HFFc6 (cell line): Measurements from ENCODE around the gene HNMT. TPM values are rescaled to one million over a fixed set of nuclear protein-coding genes. Genes with fewer than 3 reads are reported as not detected.

Experiments
- DNase-seq: peaks from one replicate; pipeline ENCODE4 v3.0.0-alpha.2; 2018
- H3K27ac Mint-ChIP-seq: 2 replicates; pipeline ENCODE4 v1.8.0; 2020; ENCODE audit warnings: mild to moderate bottlenecking, mixed read lengths
- H3K27me3 Mint-ChIP-seq: 2 replicates; pipeline ENCODE4 v1.8.0; 2021; ENCODE audit warnings: mild to moderate bottlenecking, moderate library complexity, mixed read lengths; ENCODE audit not compliant: insufficient read depth
- H3K36me3 Mint-ChIP-seq: 2 replicates; pipeline ENCODE4 v1.8.0; 2021; ENCODE audit warnings: low read depth, mixed read lengths
- H3K4me1 Mint-ChIP-seq: 2 replicates; pipeline ENCODE4 v1.8.0; 2020; ENCODE audit warnings: low read depth, mixed read lengths
- H3K4me3 Mint-ChIP-seq: 2 replicates; pipeline ENCODE4 v1.8.0; 2020; ENCODE audit warnings: mild to moderate bottlenecking, moderate library complexity, mixed read lengths
- H3K9me3 Mint-ChIP-seq: 2 replicates; pipeline ENCODE4 v1.8.0; 2020; ENCODE audit warnings: mild to moderate bottlenecking, mixed read lengths
- CTCF ChIP-seq: fragments of 200-600 bp; sonication (generic); IDR thresholded peaks from 2 replicates; pipeline ENCODE4 v1.5.0; 2021; ENCODE audit warnings: antibody characterized with exemption, mild to moderate bottlenecking
- total RNA-seq, 6 experiments: library from RNA; stranded (reverse); fragmentation: NEBNext Ultra II Directional; extraction: Animal tissue kit (Norgen Biotek cat#: 25700); gene quantifications; 2 replicates in 1 of 6; 3 replicates in 5 of 6; pipeline ENCODE4 v1.2.3, GENCODE V29; 2021

HNMT gene
- total RNA-seq, 6 experiments from 2014 or later = 0.36 to 1.2 (median 0.63) TPM

- H3K4me1 Mint-ChIP-seq = peaks cover 29% of the 10 kb centered on the region; the same call in 1 of the 2 replicates
- H3K9me3 Mint-ChIP-seq = no peaks in the 10 kb centered on the region; the same call in 1 of the 2 replicates
- no peak overlapping the region for H3K4me3 Mint-ChIP-seq
- H3K27ac Mint-ChIP-seq = no peak overlapping the region
- no peaks in the 10 kb centered on the region for H3K36me3 Mint-ChIP-seq
- no peak for DNase-seq
- no peaks in the 10 kb centered on the region; the same call in 1 of the 2 replicates for H3K27me3 Mint-ChIP-seq
- TF ChIP-seq CTCF = no peak
Observed at GRCh38 chr2:137960223-137960622, 4.0 kb upstream of the HNMT start.

- no peak for DNase-seq
- Mint-ChIP-seq H3K4me1 (peaks cover 27% of the 10 kb centered on the region; the same call in 1 of the 2 replicates), H3K9me3 (no peaks in the 10 kb centered on the region; the same call in 1 of the 2 replicates), H3K27me3 (no peaks in the 10 kb centered on the region; the same call in 1 of the 2 replicates), H3K4me3 (no peak overlapping the region), H3K36me3 (no peaks in the 10 kb centered on the region), H3K27ac (no peak overlapping the region)
- no peak for TF ChIP-seq CTCF
Observed at GRCh38 chr2:137961602-137962001, 2.7 kb upstream of the HNMT start.

GRCh38 chr2:137963535-137964065 is 673 bp upstream of the HNMT start:
- Mint-ChIP-seq H3K4me3 (peak overlapping the region; percentile 72; the same call in 1 of the 2 replicates), H3K27me3 (peaks cover 2% of the 10 kb centered on the region; the same call in 1 of the 2 replicates), H3K4me1 (peaks cover 16% of the 10 kb centered on the region; the same call in 1 of the 2 replicates), H3K36me3 (no peaks in the 10 kb centered on the region), H3K27ac (peak overlapping the region; percentile 52; the same call in 1 of the 2 replicates), H3K9me3 (no peaks in the 10 kb centered on the region)
- no peak for TF ChIP-seq CTCF
- DNase-seq = no peak

GRCh38 chr2:137964859-137965459 is 686 bp downstream of the HNMT start:
- H3K27me3 Mint-ChIP-seq = peaks cover 2% of the 10 kb centered on the region; the same call in 1 of the 2 replicates
- H3K4me3 Mint-ChIP-seq = peak overlapping the region; percentile 72
- no peaks in the 10 kb centered on the region for H3K9me3 Mint-ChIP-seq
- H3K4me1 Mint-ChIP-seq = peaks cover 26% of the 10 kb centered on the region; the same call in 1 of the 2 replicates
- no peak overlapping the region; the same call in 1 of the 2 replicates for H3K27ac Mint-ChIP-seq
- no peaks in the 10 kb centered on the region for H3K36me3 Mint-ChIP-seq
- no peak for DNase-seq
- TF ChIP-seq CTCF = no peak

- DNase-seq = no peak
- no peak for TF ChIP-seq CTCF
- no peak overlapping the region for H3K27ac Mint-ChIP-seq
- peaks cover 2% of the 10 kb centered on the region; the same call in 1 of the 2 replicates for H3K27me3 Mint-ChIP-seq
- H3K9me3 Mint-ChIP-seq = no peaks in the 10 kb centered on the region
- H3K4me1 Mint-ChIP-seq = peaks cover 26% of the 10 kb centered on the region; the same call in 1 of the 2 replicates
- H3K4me3 Mint-ChIP-seq = no peak overlapping the region
- H3K36me3 Mint-ChIP-seq = no peaks in the 10 kb centered on the region
Observed at GRCh38 chr2:137966043-137966442, 1.8 kb downstream of the HNMT start.
